C4-2B (cell line): ENCODE results near the gene GTPBP3.

Experiments
- ZFX ChIP-seq: fragments of 450-650 bp; IDR thresholded peaks from 2 replicates; pipeline ENCODE4 v1.6.1; 2017
- TF ChIP-seq, protein P1 (sequence below): fragments of 450-650 bp; conservative IDR thresholded peaks from 2 replicates; pipeline ENCODE4 v1.5.1; 2017; ENCODE audit warnings: mild to moderate bottlenecking

GRCh38 chr19:17332677-17333581 is 4.4 kb upstream of the GTPBP3 start:
- TF ChIP-seq, protein P1, sequence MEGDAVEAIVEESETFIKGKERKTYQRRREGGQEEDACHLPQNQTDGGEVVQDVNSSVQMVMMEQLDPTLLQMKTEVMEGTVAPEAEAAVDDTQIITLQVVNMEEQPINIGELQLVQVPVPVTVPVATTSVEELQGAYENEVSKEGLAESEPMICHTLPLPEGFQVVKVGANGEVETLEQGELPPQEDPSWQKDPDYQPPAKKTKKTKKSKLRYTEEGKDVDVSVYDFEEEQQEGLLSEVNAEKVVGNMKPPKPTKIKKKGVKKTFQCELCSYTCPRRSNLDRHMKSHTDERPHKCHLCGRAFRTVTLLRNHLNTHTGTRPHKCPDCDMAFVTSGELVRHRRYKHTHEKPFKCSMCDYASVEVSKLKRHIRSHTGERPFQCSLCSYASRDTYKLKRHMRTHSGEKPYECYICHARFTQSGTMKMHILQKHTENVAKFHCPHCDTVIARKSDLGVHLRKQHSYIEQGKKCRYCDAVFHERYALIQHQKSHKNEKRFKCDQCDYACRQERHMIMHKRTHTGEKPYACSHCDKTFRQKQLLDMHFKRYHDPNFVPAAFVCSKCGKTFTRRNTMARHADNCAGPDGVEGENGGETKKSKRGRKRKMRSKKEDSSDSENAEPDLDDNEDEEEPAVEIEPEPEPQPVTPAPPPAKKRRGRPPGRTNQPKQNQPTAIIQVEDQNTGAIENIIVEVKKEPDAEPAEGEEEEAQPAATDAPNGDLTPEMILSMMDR: no peak
- TF ChIP-seq ZFX: no peak
